ENCODE measurements around the gene WDR86. TPM values are rescaled to one million over a fixed set of nuclear protein-coding genes. Genes with fewer than 3 reads are reported as not detected.

WDR86 gene
- polyA plus RNA-seq, 1 donor (not counting 4 experiments of a cell fraction or from before 2014, with no cell fraction given) = not detected

DNA sequence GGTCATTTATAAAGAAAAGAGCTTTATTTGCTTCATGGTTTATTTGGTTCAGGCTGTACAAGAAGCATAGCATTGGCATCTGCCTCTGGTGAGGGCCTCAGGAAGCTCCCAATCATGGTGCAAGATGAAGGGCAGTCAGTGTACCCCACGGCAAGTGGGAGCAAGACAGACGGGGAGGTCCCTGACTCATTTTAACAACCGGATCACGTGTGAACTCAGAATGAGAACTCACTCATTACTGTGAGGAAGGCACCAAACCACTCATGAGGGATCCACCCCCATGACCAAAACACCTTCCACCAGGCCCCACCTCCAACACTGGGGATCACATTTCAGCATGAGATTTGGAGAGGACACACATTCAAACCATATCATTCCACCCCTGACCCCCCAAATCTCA is 45.9 kb upstream of the WDR86 start:
- no peak overlapping the region for H3K27ac ChIP-seq (ENCODE audit: control insufficient read depth, insufficient read depth, low read length)
- H4K20me1 ChIP-seq (ENCODE audit: control insufficient read depth, extremely low read depth, insufficient read depth, low read length) = no peaks in the 10 kb centered on the region
- H2AFZ ChIP-seq (ENCODE audit: control insufficient read depth, low read length) = no peak overlapping the region
- H3K4me1 ChIP-seq (ENCODE audit: control insufficient read depth, extremely low read depth, insufficient read depth, low read length) = peaks cover 11% of the 10 kb centered on the region
- H3K36me3 ChIP-seq (ENCODE audit: control insufficient read depth in 2 of 2, extremely low read depth in 1 of 2, insufficient read depth in 2 of 2, low read length in 2 of 2) = no peaks in the 10 kb centered on the region
- H3K9me3 ChIP-seq (ENCODE audit: control insufficient read depth, low read depth, low read length) = no peaks in the 10 kb centered on the region
- no peak overlapping the region for H3K9ac ChIP-seq (ENCODE audit: control insufficient read depth, extremely low read depth, insufficient read depth, low read length)
- no peaks in the 10 kb centered on the region for H3K9me1 ChIP-seq (ENCODE audit: control insufficient read depth, extremely low read depth, insufficient read depth, low read length)
- no peaks in the 10 kb centered on the region for H3K79me2 ChIP-seq (ENCODE audit: control insufficient read depth, insufficient read depth, low read length)
- no peak overlapping the region for H3K4me3 ChIP-seq (ENCODE audit: control insufficient read depth in 2 of 3, extremely low read depth in 1 of 3, insufficient read depth in 2 of 3, low read depth in 1 of 3, low read length in 3 of 3)
- DNase-seq (ENCODE audit: low read depth, low spot score) (no peak), FAIRE-seq (no peak)
- peaks cover 4% of the 10 kb centered on the region for H3K27me3 ChIP-seq (ENCODE audit: control insufficient read depth, extremely low read depth, insufficient read depth, low read length)
- TF ChIP-seq, protein P1, sequence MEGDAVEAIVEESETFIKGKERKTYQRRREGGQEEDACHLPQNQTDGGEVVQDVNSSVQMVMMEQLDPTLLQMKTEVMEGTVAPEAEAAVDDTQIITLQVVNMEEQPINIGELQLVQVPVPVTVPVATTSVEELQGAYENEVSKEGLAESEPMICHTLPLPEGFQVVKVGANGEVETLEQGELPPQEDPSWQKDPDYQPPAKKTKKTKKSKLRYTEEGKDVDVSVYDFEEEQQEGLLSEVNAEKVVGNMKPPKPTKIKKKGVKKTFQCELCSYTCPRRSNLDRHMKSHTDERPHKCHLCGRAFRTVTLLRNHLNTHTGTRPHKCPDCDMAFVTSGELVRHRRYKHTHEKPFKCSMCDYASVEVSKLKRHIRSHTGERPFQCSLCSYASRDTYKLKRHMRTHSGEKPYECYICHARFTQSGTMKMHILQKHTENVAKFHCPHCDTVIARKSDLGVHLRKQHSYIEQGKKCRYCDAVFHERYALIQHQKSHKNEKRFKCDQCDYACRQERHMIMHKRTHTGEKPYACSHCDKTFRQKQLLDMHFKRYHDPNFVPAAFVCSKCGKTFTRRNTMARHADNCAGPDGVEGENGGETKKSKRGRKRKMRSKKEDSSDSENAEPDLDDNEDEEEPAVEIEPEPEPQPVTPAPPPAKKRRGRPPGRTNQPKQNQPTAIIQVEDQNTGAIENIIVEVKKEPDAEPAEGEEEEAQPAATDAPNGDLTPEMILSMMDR (optimal IDR thresholded peaks at IDR 0.05 in 1 of 3, IDR thresholded peaks at IDR 0.05 in 1 of 3, conservative IDR thresholded peaks at IDR 0.05 in 1 of 3; ENCODE audit: extremely low read depth in 1 of 3, insufficient read depth in 2 of 3, low read length in 3 of 3) = no peak
- no peak for TF ChIP-seq EZH2 (IDR thresholded peaks at IDR 0.05; ENCODE audit: low read length)
- dilution Hi-C loops (cut with MboI; ENCODE audit: extremely low pct_ligation_motif_present, low sequenced_read_pairs) = no loop called here
- no peak overlapping the region for H3K4me2 ChIP-seq (ENCODE audit: control insufficient read depth, extremely low read depth, insufficient read depth, low read depth, low read length)

DNA sequence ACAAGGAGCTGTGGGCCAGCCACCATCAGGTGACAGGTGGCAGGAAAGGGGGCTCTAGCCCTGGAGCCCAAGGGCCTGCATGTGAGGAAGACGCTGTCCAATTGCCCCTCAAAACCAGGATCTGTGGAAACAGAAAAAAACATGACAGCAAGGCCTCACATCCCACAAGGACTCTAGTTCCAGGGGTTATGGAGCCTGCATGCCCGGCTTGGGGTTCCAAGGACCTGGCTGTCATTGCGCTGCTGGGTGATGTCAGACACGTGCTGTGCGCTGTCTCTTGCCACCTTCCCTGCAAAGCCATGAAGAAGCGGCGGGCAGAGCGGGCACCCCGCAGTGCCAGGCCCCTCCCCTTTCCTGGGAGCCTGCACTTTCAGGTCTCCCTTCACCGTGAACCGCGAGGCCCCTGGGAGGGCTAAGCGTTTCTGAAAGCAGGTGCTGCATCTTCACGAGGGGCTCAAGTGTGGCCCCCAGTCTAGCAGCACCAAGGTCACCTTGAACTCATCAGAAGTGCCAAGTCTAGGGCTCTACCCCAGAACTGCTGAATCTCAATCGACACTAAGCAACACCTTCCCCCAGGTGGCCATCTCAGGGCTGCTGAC is 45.2 kb upstream of the WDR86 start:
- FAIRE-seq (no peak), DNase-seq (ENCODE audit: low read depth, low spot score) (no peak)
- Histone ChIP-seq H4K20me1 (ENCODE audit: control insufficient read depth, extremely low read depth, insufficient read depth, low read length) (no peaks in the 10 kb centered on the region), H3K79me2 (ENCODE audit: control insufficient read depth, insufficient read depth, low read length) (no peaks in the 10 kb centered on the region), H3K27me3 (ENCODE audit: control insufficient read depth, extremely low read depth, insufficient read depth, low read length) (peaks cover 4% of the 10 kb centered on the region), H3K9me1 (ENCODE audit: control insufficient read depth, extremely low read depth, insufficient read depth, low read length) (no peaks in the 10 kb centered on the region), H3K9ac (ENCODE audit: control insufficient read depth, extremely low read depth, insufficient read depth, low read length) (no peak overlapping the region), H3K36me3 (ENCODE audit: control insufficient read depth in 2 of 2, extremely low read depth in 1 of 2, insufficient read depth in 2 of 2, low read length in 2 of 2) (no peaks in the 10 kb centered on the region), H3K27ac (ENCODE audit: control insufficient read depth, insufficient read depth, low read length) (no peak overlapping the region), H3K9me3 (ENCODE audit: control insufficient read depth, low read depth, low read length) (no peaks in the 10 kb centered on the region), H3K4me1 (ENCODE audit: control insufficient read depth, extremely low read depth, insufficient read depth, low read length) (peaks cover 6% of the 10 kb centered on the region), H2AFZ (ENCODE audit: control insufficient read depth, low read length) (no peak overlapping the region), H3K4me2 (ENCODE audit: control insufficient read depth, extremely low read depth, insufficient read depth, low read depth, low read length) (no peak overlapping the region), H3K4me3 (ENCODE audit: control insufficient read depth in 2 of 3, extremely low read depth in 1 of 3, insufficient read depth in 2 of 3, low read depth in 1 of 3, low read length in 3 of 3) (no peak overlapping the region)
- dilution Hi-C loops (cut with MboI; ENCODE audit: extremely low pct_ligation_motif_present, low sequenced_read_pairs) = no loop called here
- TF ChIP-seq EZH2 (IDR thresholded peaks at IDR 0.05; ENCODE audit: low read length) = no peak
- TF ChIP-seq, protein P1 (optimal IDR thresholded peaks at IDR 0.05 in 1 of 3, IDR thresholded peaks at IDR 0.05 in 1 of 3, conservative IDR thresholded peaks at IDR 0.05 in 1 of 3; ENCODE audit: extremely low read depth in 1 of 3, insufficient read depth in 2 of 3, low read length in 3 of 3) = no peak
